Measurements from ENCODE around the gene GCGR.

GCGR gene

DNA sequence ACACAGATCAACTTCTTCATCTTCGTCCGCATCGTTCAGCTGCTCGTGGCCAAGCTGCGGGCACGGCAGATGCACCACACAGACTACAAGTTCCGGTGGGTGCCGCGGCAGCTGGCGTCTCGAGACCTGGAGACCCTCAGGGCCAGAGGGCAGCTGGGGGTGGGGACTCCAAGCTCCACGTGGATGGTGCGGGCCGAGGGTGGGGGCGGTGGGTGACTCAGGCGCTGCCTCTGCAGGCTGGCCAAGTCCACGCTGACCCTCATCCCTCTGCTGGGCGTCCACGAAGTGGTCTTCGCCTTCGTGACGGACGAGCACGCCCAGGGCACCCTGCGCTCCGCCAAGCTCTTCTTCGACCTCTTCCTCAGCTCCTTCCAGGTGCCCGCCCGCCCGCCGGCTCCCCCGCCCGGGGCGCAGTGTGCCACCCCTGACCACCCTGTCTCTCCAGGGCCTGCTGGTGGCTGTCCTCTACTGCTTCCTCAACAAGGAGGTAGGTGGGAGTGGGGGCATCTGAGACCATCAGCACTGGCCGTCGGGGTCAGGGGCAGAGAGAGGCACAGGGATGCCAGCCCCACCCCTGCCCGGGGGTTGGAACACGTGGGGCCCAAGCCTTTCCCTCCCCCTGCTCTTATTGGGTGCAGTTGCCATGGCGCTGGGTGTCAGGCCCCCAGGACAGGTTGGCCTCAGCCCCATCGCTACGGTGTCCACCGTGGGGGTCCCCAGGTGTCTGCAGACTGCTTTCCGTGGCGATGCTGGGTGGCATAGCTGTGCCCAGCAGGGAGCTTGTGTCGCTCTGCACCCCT is 8.8 kb downstream of the GCGR start:
- no peak for DNase-seq

DNA sequence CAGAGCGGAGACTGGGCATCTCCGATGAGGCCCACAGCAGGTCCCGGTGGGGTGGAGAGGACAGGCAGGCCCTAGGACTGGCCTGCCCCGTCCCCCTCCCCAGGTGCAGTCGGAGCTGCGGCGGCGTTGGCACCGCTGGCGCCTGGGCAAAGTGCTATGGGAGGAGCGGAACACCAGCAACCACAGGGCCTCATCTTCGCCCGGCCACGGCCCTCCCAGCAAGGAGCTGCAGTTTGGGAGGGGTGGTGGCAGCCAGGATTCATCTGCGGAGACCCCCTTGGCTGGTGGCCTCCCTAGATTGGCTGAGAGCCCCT is 9.4 kb downstream of the GCGR start:
- DNase-seq = no peak

GRCh38 chr17:81813861-81814683 is 10.1 kb downstream of the GCGR start:
- no peak for DNase-seq

DNA sequence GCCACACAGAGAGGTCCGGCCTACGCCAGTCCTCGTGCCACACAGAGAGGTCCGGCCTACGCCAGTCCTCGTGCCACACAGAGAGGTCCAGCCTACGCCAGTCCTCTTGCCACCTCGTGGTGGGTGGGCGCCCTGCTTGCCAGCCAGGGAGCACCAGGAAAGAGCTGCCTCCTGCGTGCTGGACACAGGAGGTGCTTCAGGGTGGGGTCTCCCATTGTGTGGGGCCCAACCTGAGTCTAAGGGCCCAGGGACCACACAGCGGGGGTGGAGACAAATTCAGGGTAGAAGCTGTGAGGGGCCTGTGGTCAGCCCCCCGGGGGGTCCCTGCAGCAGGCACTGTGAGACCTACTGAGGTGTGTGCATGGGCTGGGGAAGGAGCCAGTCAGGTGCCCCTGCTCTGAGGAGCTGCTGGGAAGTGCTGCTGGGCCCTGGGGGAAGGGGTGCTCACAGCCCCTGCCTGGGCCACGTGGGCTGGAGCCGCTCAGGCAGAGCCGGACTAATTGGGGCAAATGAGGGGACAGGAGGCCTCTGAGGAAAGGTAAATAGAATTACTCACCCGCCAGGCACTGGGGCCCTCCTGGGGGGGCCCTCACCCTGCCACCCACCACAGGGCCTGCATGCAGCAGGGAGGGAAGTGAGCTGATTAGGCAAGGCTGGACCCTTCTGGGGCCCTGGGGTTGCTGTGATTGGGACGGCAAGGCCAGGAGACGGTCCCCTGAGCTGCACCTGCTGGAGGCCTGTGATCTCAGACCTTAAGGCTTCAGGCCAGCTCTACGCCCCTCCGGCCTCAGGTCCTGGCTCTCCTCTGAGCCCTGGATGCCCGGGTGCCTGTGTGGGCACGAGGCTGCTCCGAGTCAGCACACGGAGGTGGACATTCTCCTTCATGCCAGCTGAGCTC is 11.0 kb downstream of the GCGR start:
- DNase-seq = no peak

- DNase-seq = no peak
These were observed 11.7 kb downstream of the GCGR start for GRCh38 chr17:81815646-81815986.

- no peak for DNase-seq
These were observed 13.8 kb downstream of the GCGR start for GRCh38 chr17:81817758-81818147.

DNA sequence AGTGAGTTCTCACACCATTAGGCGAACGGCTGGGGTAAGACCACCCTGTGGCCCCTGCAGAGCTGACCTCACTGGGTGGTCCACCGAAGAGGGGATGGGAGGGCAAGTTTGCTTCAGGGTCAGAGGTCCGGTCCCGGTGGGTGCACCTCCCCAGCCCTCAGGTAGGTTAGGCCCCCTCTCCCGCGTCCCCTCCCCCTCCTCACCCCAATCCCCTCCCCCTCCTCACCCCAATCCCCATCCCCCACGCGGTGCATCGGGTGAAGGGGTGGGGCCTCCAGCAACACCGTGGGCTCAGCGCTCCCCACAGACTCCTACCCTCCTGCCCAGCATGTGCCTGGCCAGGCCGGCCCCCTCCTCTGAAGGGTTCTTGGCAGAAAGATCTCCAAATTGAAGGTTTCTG is 15.8 kb downstream of the GCGR start:
- DNase-seq = no peak

DNA sequence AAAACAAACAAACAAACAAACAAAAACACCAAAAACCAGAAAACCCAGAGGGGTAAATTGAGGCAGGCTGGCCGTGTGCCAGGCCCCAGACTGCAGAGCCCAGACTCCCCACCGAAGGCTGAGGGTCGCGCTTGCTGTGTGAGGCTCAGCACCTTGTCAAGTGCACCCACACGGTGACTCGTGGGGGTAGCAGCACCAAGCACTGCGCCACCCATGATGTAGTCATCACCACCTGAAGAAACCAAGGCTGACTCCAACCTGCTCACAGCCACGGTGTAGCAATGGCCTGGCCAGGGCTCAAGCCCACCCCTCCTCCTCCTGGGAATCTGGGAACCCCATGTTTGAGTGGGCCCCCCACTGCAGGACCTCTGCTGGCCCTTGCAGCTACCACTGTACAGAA is 17.2 kb downstream of the GCGR start:
- DNase-seq = no peak

- DNase-seq = peak; percentile 55
These were observed 17.8 kb downstream of the GCGR start for GRCh38 chr17:81821603-81822311.

DNA sequence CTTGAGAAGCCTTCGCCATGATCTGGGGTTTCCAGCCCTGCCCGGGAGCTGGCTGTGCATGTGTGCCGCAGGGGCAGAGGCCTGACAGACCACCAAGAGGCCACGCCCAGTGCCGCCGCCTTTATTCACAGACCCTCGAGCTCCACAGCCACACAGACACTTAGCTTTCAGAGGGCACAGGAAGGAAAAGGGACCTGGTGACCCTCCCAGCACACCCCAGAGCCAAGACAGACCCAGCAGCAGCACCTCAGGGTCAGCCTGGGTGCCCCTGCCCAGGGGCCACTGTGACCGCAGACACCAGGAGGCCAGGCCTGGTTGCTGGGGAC is 18.3 kb downstream of the GCGR start:
- no peak for DNase-seq

DNA sequence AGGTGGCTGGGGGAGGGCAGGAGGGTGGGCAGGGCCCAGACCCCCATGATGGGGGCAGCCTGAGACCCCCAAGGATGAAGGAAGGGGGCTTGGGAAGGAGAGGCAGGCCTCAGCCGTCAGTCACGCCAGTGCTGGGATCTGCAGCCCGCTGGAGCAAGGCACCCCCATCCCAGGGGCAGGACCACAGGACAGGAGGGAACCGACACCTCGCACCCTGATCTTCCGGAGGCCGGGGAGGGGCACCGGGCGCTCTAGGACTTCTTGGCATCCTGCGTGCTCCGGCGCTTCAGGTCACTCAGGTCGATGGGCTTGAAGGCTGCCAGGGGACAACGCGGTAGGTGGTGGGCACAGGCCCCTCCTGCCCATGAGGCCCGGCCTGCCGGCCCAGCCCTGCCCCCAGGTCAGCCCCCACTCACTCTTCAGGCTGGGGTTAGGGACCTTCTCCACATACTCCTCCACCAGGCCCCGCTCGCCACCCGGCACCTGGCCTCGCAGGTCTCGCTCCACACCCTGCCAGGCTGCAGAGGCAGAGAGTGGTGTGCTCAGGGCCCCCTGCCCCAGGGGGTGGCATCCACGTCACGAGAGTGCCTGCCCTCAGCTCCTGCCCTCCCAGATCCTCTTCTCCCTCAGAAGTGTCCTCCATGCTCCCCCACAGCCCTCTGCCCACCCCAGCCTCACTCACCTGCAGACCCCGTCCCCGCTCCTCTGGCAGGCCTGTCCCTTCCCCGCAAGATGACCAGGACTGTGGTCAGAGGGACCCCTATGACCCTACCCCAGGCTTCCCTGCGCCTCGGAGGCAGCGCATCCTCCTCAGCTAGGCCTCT is 19.3 kb downstream of the GCGR start:
- no peak for DNase-seq

- DNase-seq = no peak
These were observed 20.0 kb downstream of the GCGR start for GRCh38 chr17:81823820-81824550.

- no peak for DNase-seq
These were observed 20.6 kb downstream of the GCGR start for GRCh38 chr17:81824595-81824994.

DNA sequence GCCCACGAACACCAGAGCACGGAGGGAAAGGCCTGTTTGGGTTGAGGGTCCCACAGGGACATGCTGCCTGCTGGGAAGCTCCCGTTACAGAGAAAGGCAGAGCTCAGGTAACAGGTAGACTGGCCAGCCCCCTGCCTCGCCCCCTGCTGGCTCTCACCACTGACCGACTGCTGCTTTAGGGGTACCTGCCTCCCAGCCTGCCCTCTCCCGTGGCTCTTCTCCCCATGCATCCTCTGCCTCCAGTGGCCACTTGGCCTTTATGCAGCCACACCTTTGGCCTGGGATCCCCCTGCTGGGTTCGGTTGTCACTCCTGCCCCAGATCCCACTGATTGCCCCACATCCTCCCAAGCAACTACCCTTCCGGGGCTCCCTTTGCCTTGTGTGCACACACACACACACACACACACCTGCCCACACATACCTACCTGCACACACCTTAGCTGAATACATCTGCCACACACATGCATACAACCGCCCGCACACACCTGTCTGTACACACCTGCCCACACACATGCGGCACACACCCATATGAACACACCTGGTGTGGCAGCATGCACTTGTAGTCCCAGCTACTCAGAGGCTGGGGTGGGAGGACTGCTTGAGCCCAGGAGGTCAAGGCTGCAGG is 22.0 kb downstream of the GCGR start:
- DNase-seq = no peak

DNA sequence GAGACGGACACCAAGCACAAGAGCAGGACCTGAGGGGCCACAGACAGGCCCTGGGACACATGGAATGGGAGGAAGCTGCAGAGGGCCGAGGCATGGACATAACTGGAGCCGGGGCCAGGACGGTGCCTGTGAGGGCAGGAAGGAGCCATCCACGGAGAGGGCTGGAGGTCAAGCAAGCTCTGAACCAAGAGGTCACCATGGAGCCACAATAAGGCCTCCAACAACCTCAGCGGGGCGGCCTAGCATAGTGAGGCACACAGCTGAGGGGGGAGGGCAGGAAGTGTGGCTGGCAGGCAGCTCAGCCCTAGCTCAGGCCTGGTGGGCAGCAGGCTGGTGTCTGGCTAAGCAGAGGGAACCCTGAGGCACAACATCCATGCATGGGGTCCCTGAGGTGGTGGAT is 24.7 kb downstream of the GCGR start:
- DNase-seq = no peak

GRCh38 chr17:81829858-81830257 is 25.9 kb downstream of the GCGR start:
- no peak for DNase-seq

DNA sequence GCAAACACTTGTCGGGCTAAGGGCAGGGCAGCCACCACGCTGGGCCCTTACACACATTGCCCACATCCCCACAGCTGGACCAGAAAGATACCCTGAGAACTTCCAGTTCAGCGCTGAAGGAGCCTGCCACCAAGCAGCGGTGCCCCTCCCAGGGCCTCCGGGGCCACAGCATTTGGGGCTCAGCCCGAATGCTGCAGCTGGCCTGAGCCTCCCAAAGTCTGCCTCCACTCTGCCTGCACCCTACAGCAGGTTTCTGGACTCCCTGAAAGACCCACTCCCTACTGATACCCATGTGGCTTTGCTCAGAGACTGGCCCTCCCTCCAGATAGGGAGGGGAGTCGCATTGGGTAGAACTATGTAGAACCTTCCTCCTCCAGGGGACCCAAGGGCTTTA is 27.6 kb downstream of the GCGR start:
- peak; percentile 28 for DNase-seq

DNA sequence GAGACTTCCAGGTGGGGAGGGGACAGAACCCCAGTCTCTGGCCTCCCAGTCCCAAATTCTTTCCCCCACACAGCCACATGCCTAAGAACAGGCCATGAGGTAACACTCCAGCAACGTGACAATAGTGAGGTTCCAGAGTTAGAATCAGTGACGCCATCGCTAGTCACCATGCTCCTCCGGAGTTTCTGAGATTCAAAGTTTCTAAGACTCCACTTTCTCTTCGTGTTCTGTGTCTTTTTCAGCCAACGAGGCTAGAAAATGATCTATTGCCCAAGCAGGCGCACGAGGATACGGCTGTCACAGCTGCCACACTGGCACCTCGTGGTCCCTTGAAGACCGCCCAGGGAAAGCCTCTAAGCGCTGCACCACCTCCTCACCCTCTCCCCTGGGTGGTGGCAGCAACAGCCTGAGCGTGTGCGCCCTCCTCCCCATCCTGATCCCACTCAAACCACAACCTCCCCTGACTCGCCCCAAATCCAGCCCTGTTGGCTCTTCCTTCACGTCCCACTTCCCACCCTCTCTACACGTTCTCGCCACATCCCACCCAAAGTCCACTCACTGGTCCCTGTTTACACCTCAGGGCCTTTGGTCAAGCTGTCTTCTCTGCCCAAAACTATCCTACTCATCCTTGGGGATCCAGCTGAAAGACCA is 28.1 kb downstream of the GCGR start:
- DNase-seq = peak; percentile 46

DNA sequence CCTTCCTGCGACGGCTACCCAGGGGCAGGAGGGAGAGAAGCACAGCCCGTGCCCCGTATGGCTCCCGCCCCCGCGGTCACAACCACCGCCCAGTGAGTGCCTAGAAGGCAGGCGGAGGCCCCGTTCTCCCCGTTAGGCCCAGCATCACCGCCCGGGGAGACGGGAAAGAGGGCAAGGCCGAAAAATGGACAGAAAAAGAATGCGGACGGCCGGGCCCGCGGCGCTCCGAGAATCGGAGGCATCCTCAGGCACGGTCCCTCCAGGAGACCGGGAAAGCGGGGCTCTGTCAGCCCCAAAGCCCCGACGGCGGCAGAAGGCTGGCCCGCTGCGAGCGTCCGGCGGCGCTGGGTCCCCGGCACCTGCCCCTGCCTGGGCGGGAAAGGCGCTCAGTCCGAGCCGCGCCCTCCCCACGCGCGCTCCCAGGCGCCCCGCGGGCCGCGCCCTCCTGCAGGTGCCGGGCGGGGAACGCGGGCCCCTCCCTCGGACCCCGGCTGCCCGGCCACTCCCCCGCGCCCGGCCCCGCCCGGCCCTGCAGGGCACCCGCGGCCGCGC is 28.7 kb downstream of the GCGR start:
- DNase-seq = no peak
